IMR-90 (cell line): ENCODE results near the gene CYP2W1. TPM values are rescaled to one million over a fixed set of nuclear protein-coding genes. Genes with fewer than 3 reads are reported as not detected.

Source experiments
- ATAC-seq: fragments of 200-7000 bp; cut with Tn5 transposase; 2 replicates; pipeline ENCODE4 v1.9.1; 2020; ENCODE audit warnings: low read depth, mild to moderate bottlenecking, moderate library complexity
- BruUV-seq: library from RNA; stranded (reverse); fragments of 400-500 nt; replicated peaks from 2 replicates; lab custom pipeline; 2021; lab: Mats Ljungman, UMichigan
- CTCF ChIA-PET: fragments of 300-600 bp; formaldehyde crosslinking; extraction: SDS; loops from one replicate; lab custom pipeline; 2021; ENCODE audit warnings: antibody characterized with exemption; lab: Yijun Ruan, JAX
- POLR2A ChIA-PET: fragments of 300-600 bp; sonication (Branson Sonifier 250); formaldehyde crosslinking; loops from one replicate; lab custom pipeline; 2022; ENCODE audit warnings: antibody characterized with exemption; ENCODE audit not compliant: unreplicated experiment; lab: Charles Lee
- DNase-seq: peaks from one replicate; pipeline ENCODE4 v3.0.0; 2013
- H2AFZ ChIP-seq: replicated peaks from 2 replicates; pipeline ENCODE3; 2013; ENCODE audit warnings: low read length, mild to moderate bottlenecking; ENCODE audit not compliant: poor library complexity
- H2AK5ac ChIP-seq: 2 replicates; pipeline ENCODE4 v1.6.1; 2013; ENCODE audit warnings: low read depth, low read length, inconsistent platforms
- H2AK9ac ChIP-seq: replicated peaks from 2 replicates; pipeline ENCODE3; 2013; ENCODE audit warnings: mild to moderate bottlenecking, low read depth, low read length, moderate library complexity; ENCODE audit not compliant: poor library complexity
- H2BK120ac ChIP-seq: 2 replicates; pipeline ENCODE4 v1.6.1; 2013; ENCODE audit warnings: low read depth, low read length, inconsistent platforms
- H2BK15ac ChIP-seq: 3 replicates; pipeline ENCODE4 v1.6.1; 2013; ENCODE audit warnings: low read depth, low read length, inconsistent platforms
- H2BK20ac ChIP-seq: 2 replicates; pipeline ENCODE4 v1.6.1; 2013; ENCODE audit warnings: low read depth, mild to moderate bottlenecking, inconsistent platforms, low read length, moderate library complexity
- H2BK5ac ChIP-seq: 2 replicates; pipeline ENCODE4 v1.6.1; 2013; ENCODE audit warnings: mild to moderate bottlenecking, low read depth, low read length, inconsistent platforms; ENCODE audit not compliant: poor library complexity, severe bottlenecking
- H3K14ac ChIP-seq: replicated peaks from 2 replicates; pipeline ENCODE4 v1.6.1; 2013; ENCODE audit warnings: low read depth, low read length, inconsistent platforms
- H3K18ac ChIP-seq: 2 replicates; pipeline ENCODE4 v1.6.1; 2013; ENCODE audit warnings: low read depth, low read length, control low read depth
- H3K23ac ChIP-seq: 2 replicates; pipeline ENCODE4 v1.6.1; 2013; ENCODE audit warnings: low read depth, low read length, inconsistent platforms
- H3K27ac ChIP-seq: 2 replicates; pipeline ENCODE4 v1.5.1; 2013; ENCODE audit warnings: mild to moderate bottlenecking, control low read depth, low read length; ENCODE audit not compliant: insufficient read depth
- H3K27me3 ChIP-seq: 2 replicates; pipeline ENCODE4 v1.6.1; 2013; ENCODE audit warnings: low read length; ENCODE audit not compliant: control insufficient read depth, insufficient read depth
- H3K36me3 ChIP-seq: 2 replicates; pipeline ENCODE4 v1.6.1; 2013; ENCODE audit warnings: low read length, mixed read lengths; ENCODE audit not compliant: control insufficient read depth, insufficient read depth
- H3K4ac ChIP-seq: 2 replicates; pipeline ENCODE4 v1.6.1; 2013; ENCODE audit warnings: low read depth, low read length, inconsistent platforms
- H3K4me1 ChIP-seq: 2 replicates; pipeline ENCODE4 v1.6.1; 2013; ENCODE audit warnings: low read length, mixed read lengths; ENCODE audit not compliant: control insufficient read depth, insufficient read depth
- H3K4me2 ChIP-seq: 2 replicates; pipeline ENCODE4 v1.6.1; 2013; ENCODE audit warnings: low read depth, mild to moderate bottlenecking, control low read depth, low read length, moderate library complexity
- H3K4me3 ChIP-seq: 2 replicates; pipeline ENCODE4 v1.5.1; 2013; ENCODE audit warnings: low read depth, mild to moderate bottlenecking, control low read depth, low read length, moderate library complexity; ENCODE audit not compliant: insufficient read depth
- H3K56ac ChIP-seq: 2 replicates; pipeline ENCODE4 v1.6.1; 2013; ENCODE audit warnings: low read length, inconsistent platforms; ENCODE audit not compliant: insufficient read depth; ENCODE audit errors: extremely low read depth
- H3K79me1 ChIP-seq, 2 experiments: 2 replicates each; pipeline ENCODE4 v1.6.1; 2013; ENCODE audit warnings: low read length in 2 of 2, inconsistent platforms in 1 of 2, low read depth in 1 of 2
- H3K9ac ChIP-seq: 2 replicates; pipeline ENCODE4 v1.6.1; 2013; ENCODE audit warnings: low read depth, low read length, control low read depth
- H3K9me1 ChIP-seq: 2 replicates; pipeline ENCODE4 v1.6.1; 2013; ENCODE audit warnings: low read length, inconsistent platforms; ENCODE audit not compliant: insufficient read depth
- H3K9me3 ChIP-seq: 2 replicates; pipeline ENCODE4 v1.6.1; 2013; ENCODE audit warnings: low read length; ENCODE audit not compliant: control insufficient read depth, insufficient read depth
- H4K20me1 ChIP-seq: 2 replicates; pipeline ENCODE4 v1.6.1; 2013; ENCODE audit warnings: low read length, inconsistent platforms; ENCODE audit not compliant: insufficient read depth
- H4K5ac ChIP-seq: 2 replicates; pipeline ENCODE4 v1.6.1; 2013; ENCODE audit warnings: mild to moderate bottlenecking, low read depth, low read length, control low read depth
- H4K8ac ChIP-seq, 2 experiments: 2 replicates each; pipeline ENCODE4 v1.6.1; 2013; ENCODE audit warnings: low read depth in 2 of 2, low read length in 2 of 2, control low read depth in 1 of 2, inconsistent platforms in 1 of 2
- H4K91ac ChIP-seq: 2 replicates; pipeline ENCODE4 v1.6.1; 2013; ENCODE audit warnings: low read depth, low read length, inconsistent platforms; ENCODE audit not compliant: insufficient read depth
- BHLHE40 ChIP-seq: fragments of 150-350 bp; IDR thresholded peaks from 2 replicates; pipeline ENCODE4 v1.6.1; 2016; ENCODE audit warnings: mild to moderate bottlenecking, low read depth, low read length
- CEBPB ChIP-seq: IDR thresholded peaks from 2 replicates; pipeline ENCODE4 v1.6.1; 2012; ENCODE audit warnings: low read depth, low read length, improper control_type of control experiment
- CHD1 ChIP-seq: IDR thresholded peaks from 2 replicates; pipeline ENCODE4 v1.6.1; 2012; ENCODE audit warnings: low read depth, low read length, improper control_type of control experiment
- ELK1 ChIP-seq: fragments of 150-350 bp; IDR thresholded peaks from 2 replicates; pipeline ENCODE4 v1.6.1; 2016; ENCODE audit warnings: low read depth, mild to moderate bottlenecking, low read length, moderate library complexity, borderline replicate concordance
- NFE2L2 ChIP-seq: fragments of 150-350 bp; IDR thresholded peaks from 2 replicates; pipeline ENCODE4 v1.6.1; 2016; ENCODE audit warnings: low read depth, mild to moderate bottlenecking, low read length
- POLR2A ChIP-seq: IDR thresholded peaks from 2 replicates; pipeline ENCODE4 v1.6.1; 2012; ENCODE audit warnings: mild to moderate bottlenecking, low read depth, low read length
- RFX5 ChIP-seq: IDR thresholded peaks from 2 replicates; pipeline ENCODE4 v1.8.0; 2012; ENCODE audit warnings: low read depth, mild to moderate bottlenecking, low read length, moderate library complexity
- SMC3 ChIP-seq: fragments of 150-350 bp; IDR thresholded peaks from 2 replicates; pipeline ENCODE4 v1.6.1; 2016; ENCODE audit warnings: low read depth, mild to moderate bottlenecking, antibody characterized with exemption, low read length, moderate library complexity
- WGBS, 2 experiments: methylation state at CpG; one replicate each; pipeline versions ENCODE4 v1.1.5 to v1.1.7; 2013; ENCODE audit warnings: missing lambda C conversion rate in 2 of 2; ENCODE audit not compliant: insufficient read length in 1 of 2; ENCODE audit errors: extremely low coverage in 2 of 2; 5-methylcytosine and 5-hydroxymethylcytosine counted together
- dilution Hi-C: fragments of 300-500 bp; cut with HindIII; formaldehyde crosslinking; loops from one replicate; pipeline ENCODE4 v1.14.3; 2018; ENCODE audit warnings: low sequenced_read_pairs; ENCODE audit not compliant: unreplicated experiment
- in situ Hi-C: fragments of 300-500 bp; cut with MboI; formaldehyde crosslinking; loops from 3 replicates; pipeline ENCODE4 v1.14.3; 2019; ENCODE audit warnings: low sequenced_read_pairs, inconsistent platforms, mixed read lengths
- intact Hi-C: fragments of 100-400 bp; cut with micrococcal nuclease; formaldehyde crosslinking; loops from 2 replicates; pipeline ENCODE4 v1.10.0; 2022
- polyA plus RNA-seq, 3 experiments: library from polyadenylated mRNA; depleted of rRNA; stranded (reverse); fragments of >200 nt; gene quantifications; 2 replicates each; pipeline ENCODE4 v1.2.3, GENCODE V29; 2012; ENCODE audit warnings: low replicate concordance in 1 of 3
- total RNA-seq: library from RNA; depleted of rRNA; stranded (reverse); fragments of >200 nt; gene quantifications from 2 replicates; pipeline ENCODE4 v1.2.3, GENCODE V29; 2012
- TF ChIP-seq, protein P1 (sequence below): conservative IDR thresholded peaks from 2 replicates; pipeline ENCODE4 v1.5.1; 2012; ENCODE audit warnings: mild to moderate bottlenecking, low read depth, low read length, improper control_type of control experiment

Gene CYP2W1
- total and polyA plus RNA-seq, 2 of the 4 experiments (the other 2 are of a cell fraction), result not detected

GRCh38 chr7:938546-939185, 44.3 kb upstream of the CYP2W1 start:
- H3K36me3 ChIP-seq, result no peaks in the 10 kb centered on the region
- no peak overlapping the region for H2BK5ac ChIP-seq
- intact Hi-C loops (no loop called here), dilution Hi-C loops (no loop called here), in situ Hi-C loops (no loop called here)
- H2BK15ac ChIP-seq, result no peak overlapping the region
- H3K23ac ChIP-seq, result no peak overlapping the region
- no peak overlapping the region for H4K5ac ChIP-seq
- no TSS peak for BruUV-seq
- H3K4me3 ChIP-seq, result no peak overlapping the region
- H2BK120ac ChIP-seq, result no peak overlapping the region
- H3K27ac ChIP-seq, result no peak overlapping the region
- H3K4me2 ChIP-seq, result no peak overlapping the region
- H3K4me1 ChIP-seq, result no peaks in the 10 kb centered on the region
- no peaks in the 10 kb centered on the region for H3K9me1 ChIP-seq
- peak overlapping the region; percentile 43 for H2AFZ ChIP-seq
- H2AK9ac ChIP-seq, result no peak overlapping the region
- no peak overlapping the region for H2BK20ac ChIP-seq
- no peak overlapping the region for H4K91ac ChIP-seq
- POLR2A ChIA-PET, result no interaction called here
- H3K56ac ChIP-seq, result no peak overlapping the region
- H3K18ac ChIP-seq, result no peak overlapping the region
- H4K20me1 ChIP-seq, result no peaks in the 10 kb centered on the region
- no peak overlapping the region for H2AK5ac ChIP-seq
- no peak overlapping the region for H4K8ac ChIP-seq
- no peak for DNase-seq
- ATAC-seq, result no peak
- no peak overlapping the region for H3K4ac ChIP-seq
- H3K9ac ChIP-seq, result no peak overlapping the region
- no peaks in the 10 kb centered on the region for H3K79me1 ChIP-seq
- WGBS, 2 experiments, result 97% methylated on average over 17 of the region's 27 CpGs; no CpG with 5 or more reads in 1 of the 2 experiments
- H3K14ac ChIP-seq, result no peak overlapping the region
- H3K27me3 ChIP-seq, result peaks cover 6% of the 10 kb centered on the region
- H3K9me3 ChIP-seq, result no peaks in the 10 kb centered on the region
- TF ChIP-seq, protein P1, sequence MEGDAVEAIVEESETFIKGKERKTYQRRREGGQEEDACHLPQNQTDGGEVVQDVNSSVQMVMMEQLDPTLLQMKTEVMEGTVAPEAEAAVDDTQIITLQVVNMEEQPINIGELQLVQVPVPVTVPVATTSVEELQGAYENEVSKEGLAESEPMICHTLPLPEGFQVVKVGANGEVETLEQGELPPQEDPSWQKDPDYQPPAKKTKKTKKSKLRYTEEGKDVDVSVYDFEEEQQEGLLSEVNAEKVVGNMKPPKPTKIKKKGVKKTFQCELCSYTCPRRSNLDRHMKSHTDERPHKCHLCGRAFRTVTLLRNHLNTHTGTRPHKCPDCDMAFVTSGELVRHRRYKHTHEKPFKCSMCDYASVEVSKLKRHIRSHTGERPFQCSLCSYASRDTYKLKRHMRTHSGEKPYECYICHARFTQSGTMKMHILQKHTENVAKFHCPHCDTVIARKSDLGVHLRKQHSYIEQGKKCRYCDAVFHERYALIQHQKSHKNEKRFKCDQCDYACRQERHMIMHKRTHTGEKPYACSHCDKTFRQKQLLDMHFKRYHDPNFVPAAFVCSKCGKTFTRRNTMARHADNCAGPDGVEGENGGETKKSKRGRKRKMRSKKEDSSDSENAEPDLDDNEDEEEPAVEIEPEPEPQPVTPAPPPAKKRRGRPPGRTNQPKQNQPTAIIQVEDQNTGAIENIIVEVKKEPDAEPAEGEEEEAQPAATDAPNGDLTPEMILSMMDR, result no peak
- TF ChIP-seq RFX5, result no peak
- no peak for TF ChIP-seq CEBPB
- TF ChIP-seq NFE2L2, result no peak
- no peak for TF ChIP-seq BHLHE40
- TF ChIP-seq CHD1, result no peak
- no peak for TF ChIP-seq SMC3
- no peak for TF ChIP-seq POLR2A
- TF ChIP-seq ELK1, result no peak
- CTCF ChIA-PET, result no interaction called here
